Keratinocyte (primary cell): ENCODE data around the gene NIF3L1.

ENCODE experiments used
- CTCF ChIP-seq, 3 experiments: IDR thresholded peaks in 1 of 3; conservative IDR thresholded peaks in 1 of 3; optimal IDR thresholded peaks in 1 of 3; 2 replicates in 2 of 3; 3 replicates in 1 of 3; pipeline versions ENCODE3 to v1.5.1; 2011; ENCODE audit warnings: low read length in 3 of 3, mild to moderate bottlenecking in 3 of 3, moderate library complexity in 2 of 3, control low read depth in 1 of 3, inconsistent platforms in 1 of 3; ENCODE audit not compliant: insufficient read depth in 2 of 3; ENCODE audit errors: extremely low read depth in 1 of 3
- EZH2 ChIP-seq: IDR thresholded peaks from one replicate; pipeline ENCODE4 v1.6.1; 2012; ENCODE audit warnings: inconsistent platforms, mild to moderate bottlenecking, low read length, moderate library complexity

GRCh38 chr2:200839513-200839912 is 49.7 kb upstream of the NIF3L1 start:
- TF ChIP-seq CTCF (optimal IDR thresholded peaks at IDR 0.05 in 1 of 3, IDR thresholded peaks at IDR 0.05 in 1 of 3, conservative IDR thresholded peaks at IDR 0.05 in 1 of 3; ENCODE audit: extremely low read depth in 1 of 3, insufficient read depth in 2 of 3, low read length in 3 of 3) (no peak), EZH2 (no peak)
